NCI-H128 (cell line): ENCODE results near the gene TAS2R20.
"Not testable (repeated sequence)": the region's sequence is repeated elsewhere in the genome, so short reads cannot be mapped to it uniquely, and the experiment has no call there.

Source experiments
- DNase-seq: peaks from one replicate; lab custom pipeline; 2025; ENCODE audit not compliant: unreplicated experiment; lab: John Stamatoyannopoulos, UW

Gene TAS2R20

DNA sequence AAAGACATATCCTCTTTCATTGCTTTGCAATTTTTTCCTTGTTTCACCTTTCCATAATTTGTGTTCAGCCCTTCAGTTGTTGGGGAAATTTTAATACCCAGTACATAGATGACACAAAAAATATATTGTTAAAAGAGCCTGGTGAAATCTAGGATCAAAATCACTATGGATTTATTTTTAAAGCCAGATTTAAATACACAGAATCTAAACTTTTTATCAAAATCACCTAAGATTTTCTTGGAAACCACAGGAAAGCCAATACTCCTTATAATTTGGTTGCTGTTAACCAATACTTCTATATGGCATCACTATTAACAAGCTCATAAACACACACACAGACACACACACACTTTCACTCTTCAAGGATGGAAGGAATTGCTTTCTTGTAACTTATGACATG, at the start of gene TAS2R20:
TSS of gene TAS2R20 (minus strand) at position 101 of the 400 bp plus-strand sequence. CDS start 429 bp downstream, outside the sequence.
- no peak for DNase-seq

- DNase-seq = not testable (repeated sequence)
Measured at GRCh38 chr12:11041366-11041765, 43.3 kb upstream of the TAS2R20 start.

- no peak for DNase-seq
Measured at GRCh38 chr12:11040162-11040561, 42.1 kb upstream of the TAS2R20 start.

DNA sequence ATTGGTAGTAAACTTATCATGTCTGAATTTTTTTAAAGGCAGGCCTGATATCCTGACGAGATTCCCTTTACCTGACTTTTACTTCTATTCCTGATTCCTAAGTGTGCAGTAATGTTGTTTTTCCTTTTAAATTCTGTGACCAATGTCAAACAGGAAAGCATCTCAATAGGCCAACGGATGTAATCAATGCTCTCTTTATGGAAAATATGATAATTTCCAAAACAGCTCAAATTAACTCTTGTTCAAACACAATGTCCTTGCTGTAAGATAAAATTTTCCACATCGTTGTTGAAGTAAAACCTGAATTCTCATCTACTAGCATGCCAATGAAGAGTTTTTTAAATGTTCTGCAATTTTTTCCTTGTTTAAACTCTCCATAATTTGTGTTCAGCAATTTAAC, 41.1 kb upstream of the TAS2R20 start:
- DNase-seq = no peak

DNA sequence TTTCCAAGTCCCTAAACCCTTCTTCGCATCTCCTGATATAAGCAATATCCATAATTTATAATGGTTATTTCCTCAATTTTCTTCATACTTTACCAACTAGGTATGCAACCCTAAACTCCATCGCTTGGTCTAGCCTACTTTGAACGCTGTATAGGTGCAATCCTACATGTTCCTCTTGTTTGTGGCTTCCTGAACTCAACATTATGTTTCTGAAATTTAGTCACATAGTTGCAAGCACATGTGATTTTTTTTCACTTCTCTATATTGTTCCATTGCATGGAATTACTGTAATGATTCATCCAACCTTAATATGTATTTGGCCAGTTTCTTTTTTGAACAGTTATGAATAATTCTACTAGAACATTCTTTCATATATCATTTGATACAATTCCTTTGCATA, 35.9 kb upstream of the TAS2R20 start:
- DNase-seq = not testable (repeated sequence)

- DNase-seq = no peak
Measured at GRCh38 chr12:11031307-11031706, 33.2 kb upstream of the TAS2R20 start, which contains the start of gene TAS2R31. TAS2R31 (minus strand) TSS chr12:11031407; CDS start chr12:11031335, 72 bp downstream.

GRCh38 chr12:11026118-11026517, 28.0 kb upstream of the TAS2R20 start:
- no peak for DNase-seq

- DNase-seq = no peak
Measured at GRCh38 chr12:11023387-11023786, 25.3 kb upstream of the TAS2R20 start.

DNA sequence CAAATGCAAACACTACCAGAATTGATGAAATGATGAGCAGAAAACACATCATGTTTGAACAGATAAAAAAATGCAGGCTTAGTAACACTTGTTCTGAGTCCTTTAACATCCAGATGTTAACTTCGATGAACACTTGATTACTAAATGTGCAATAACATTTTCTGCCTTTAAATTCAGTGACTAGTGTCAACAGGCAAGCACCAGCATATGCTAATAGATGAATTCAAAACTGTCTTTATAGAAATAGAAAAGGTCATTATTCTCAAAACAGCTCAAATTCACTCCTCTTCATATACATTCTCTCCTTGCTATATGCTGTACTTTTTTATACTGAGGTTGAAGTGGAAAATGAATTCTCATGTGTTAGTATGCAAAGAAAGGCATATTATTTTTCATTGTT, 24.4 kb upstream of the TAS2R20 start, which contains the start of gene TAS2R19:
TSS of gene TAS2R19 (minus strand) at position 101 of the 400 bp plus-strand sequence. CDS start at position 52, 49 bp downstream.
- DNase-seq = no peak

GRCh38 chr12:11016937-11017336, 18.8 kb upstream of the TAS2R20 start:
- no peak for DNase-seq

- no peak for DNase-seq
Measured at GRCh38 chr12:11015775-11016430, 17.8 kb upstream of the TAS2R20 start.

DNA sequence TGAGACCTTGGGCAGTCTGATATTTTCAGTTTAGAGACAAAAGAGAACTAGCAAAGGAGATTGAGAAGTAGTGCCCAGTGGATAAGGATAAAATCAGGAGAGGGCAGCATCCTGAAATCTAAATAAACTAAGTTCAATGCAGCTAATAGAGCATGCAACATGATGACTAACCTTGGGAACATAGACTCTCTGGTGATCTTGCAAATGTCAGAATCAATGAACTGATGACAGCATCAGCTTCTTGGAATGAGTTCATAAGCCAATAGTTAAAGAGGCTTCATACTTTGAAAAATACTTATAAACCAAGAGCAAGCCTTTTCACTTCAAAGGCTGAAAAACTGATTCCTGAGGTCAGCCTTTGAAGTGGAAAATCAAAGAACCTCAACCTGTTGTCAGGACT, 16.1 kb upstream of the TAS2R20 start:
- no peak for DNase-seq

- DNase-seq = no peak
Measured at GRCh38 chr12:11007608-11008007, 9.5 kb upstream of the TAS2R20 start.

- no peak for DNase-seq
Measured at GRCh38 chr12:10994307-10994706, 3.8 kb downstream of the TAS2R20 start.

DNA sequence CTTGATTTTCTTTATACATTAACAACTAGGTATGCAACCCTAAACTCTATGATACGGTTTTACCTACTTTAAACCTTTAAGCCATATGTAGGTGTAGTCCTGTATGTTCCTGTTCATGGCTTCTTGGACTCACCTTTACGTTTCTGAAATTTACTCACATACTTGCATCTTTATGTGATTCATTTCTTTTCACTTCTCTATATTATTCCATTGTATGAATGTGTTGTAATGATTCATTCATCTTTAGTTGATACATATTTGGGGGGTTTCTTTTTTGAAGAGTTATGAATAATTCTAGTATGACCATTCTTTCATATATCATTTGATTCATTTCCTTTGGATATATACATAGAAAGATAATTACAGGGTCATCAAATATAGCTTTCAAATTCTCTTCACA, 9.0 kb downstream of the TAS2R20 start:
- DNase-seq = no peak

DNA sequence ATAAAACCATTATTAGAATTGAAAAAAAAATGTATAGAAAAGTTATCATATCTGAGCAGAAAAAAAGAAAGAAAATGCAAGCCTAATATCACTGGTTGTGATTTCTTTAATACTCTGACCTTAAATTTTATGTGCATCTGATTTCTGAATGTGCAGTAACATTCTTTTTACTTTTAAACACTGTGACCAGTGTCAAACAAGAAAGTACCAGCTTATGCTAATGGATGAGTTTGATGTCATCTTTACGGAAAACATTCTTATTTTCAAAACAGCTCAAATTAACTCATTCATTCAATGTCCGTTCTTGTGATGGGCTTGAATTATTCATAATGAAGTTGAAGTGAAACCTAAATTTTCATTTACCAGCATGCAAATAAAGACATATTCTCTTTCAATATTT, 11.3 kb downstream of the TAS2R20 start, which contains the start of gene TAS2R50:
TSS of gene TAS2R50 (minus strand) at position 101 of the 400 bp plus-strand sequence. CDS start at position 49, 52 bp downstream.
- no peak for DNase-seq

- DNase-seq = no peak
Measured at GRCh38 chr12:10982244-10982643, 15.9 kb downstream of the TAS2R20 start.

GRCh38 chr12:10974965-10975364, 23.1 kb downstream of the TAS2R20 start:
- DNase-seq = no peak

GRCh38 chr12:10968765-10969456, 29.2 kb downstream of the TAS2R20 start:
- DNase-seq = no peak

DNA sequence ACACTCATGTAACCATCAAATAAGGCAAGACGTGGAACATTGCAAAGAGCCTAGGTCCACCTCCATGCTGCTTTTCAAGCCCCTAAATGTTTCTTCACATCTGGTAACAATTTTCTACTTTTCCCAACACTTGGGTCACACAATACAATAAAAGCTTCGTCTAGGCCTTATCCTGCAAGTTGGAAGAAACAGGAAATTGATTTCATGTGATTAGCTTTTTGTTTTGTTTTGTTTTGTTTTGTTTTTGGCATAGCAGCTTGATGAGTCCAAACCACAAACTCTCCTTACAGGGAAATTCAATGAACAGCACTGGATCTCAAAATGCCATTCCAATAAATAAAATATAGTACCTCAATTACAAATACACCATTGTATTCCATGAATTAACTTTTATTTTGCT, 30.7 kb downstream of the TAS2R20 start:
- DNase-seq = no peak

- DNase-seq = no peak
Measured at GRCh38 chr12:10966314-10966713, 31.8 kb downstream of the TAS2R20 start.

GRCh38 chr12:10965476-10965875, 32.6 kb downstream of the TAS2R20 start:
- no peak for DNase-seq
